Endothelial cell of hepatic sinusoid (primary cell): Measurements from ENCODE around the gene PPP1R14B.

Experiments
- in situ Hi-C: cut with HindIII; loops from 2 replicates; pipeline ENCODE4 v1.10.0; 2017; ENCODE audit warnings: low sequenced_read_pairs

PPP1R14B gene

GRCh38 chr11:64262271-64263002, 15.7 kb upstream of the PPP1R14B start:
- in situ Hi-C loops, result loop anchor here (5.0 kb wide), 1 partner anchor 55 kb away; the partner anchor contains the start of gene FERMT3

GRCh38 chr11:64261556-64262080, 14.9 kb upstream of the PPP1R14B start:
- in situ Hi-C loops, result loop anchor here (5.0 kb wide), 1 partner anchor 54 kb away; the partner anchor contains the start of gene FERMT3

- in situ Hi-C loops, result loop anchor here (5.0 kb wide), 1 partner anchor 53 kb away; the partner anchor contains the start of gene FERMT3
Measured at GRCh38 chr11:64260147-64260708, 13.5 kb upstream of the PPP1R14B start.

- in situ Hi-C loops, result loop anchor here (5.0 kb wide), 1 partner anchor 52 kb away; the partner anchor contains the start of gene FERMT3
Measured at GRCh38 chr11:64259533-64260067, 12.9 kb upstream of the PPP1R14B start.

GRCh38 chr11:64258946-64259532, 12.3 kb upstream of the PPP1R14B start:
- in situ Hi-C loops, result no loop called here

- in situ Hi-C loops, result no loop called here
Measured at GRCh38 chr11:64258356-64258755, 11.6 kb upstream of the PPP1R14B start.

GRCh38 chr11:64256300-64256699, 9.6 kb upstream of the PPP1R14B start:
- in situ Hi-C loops, result no loop called here

DNA sequence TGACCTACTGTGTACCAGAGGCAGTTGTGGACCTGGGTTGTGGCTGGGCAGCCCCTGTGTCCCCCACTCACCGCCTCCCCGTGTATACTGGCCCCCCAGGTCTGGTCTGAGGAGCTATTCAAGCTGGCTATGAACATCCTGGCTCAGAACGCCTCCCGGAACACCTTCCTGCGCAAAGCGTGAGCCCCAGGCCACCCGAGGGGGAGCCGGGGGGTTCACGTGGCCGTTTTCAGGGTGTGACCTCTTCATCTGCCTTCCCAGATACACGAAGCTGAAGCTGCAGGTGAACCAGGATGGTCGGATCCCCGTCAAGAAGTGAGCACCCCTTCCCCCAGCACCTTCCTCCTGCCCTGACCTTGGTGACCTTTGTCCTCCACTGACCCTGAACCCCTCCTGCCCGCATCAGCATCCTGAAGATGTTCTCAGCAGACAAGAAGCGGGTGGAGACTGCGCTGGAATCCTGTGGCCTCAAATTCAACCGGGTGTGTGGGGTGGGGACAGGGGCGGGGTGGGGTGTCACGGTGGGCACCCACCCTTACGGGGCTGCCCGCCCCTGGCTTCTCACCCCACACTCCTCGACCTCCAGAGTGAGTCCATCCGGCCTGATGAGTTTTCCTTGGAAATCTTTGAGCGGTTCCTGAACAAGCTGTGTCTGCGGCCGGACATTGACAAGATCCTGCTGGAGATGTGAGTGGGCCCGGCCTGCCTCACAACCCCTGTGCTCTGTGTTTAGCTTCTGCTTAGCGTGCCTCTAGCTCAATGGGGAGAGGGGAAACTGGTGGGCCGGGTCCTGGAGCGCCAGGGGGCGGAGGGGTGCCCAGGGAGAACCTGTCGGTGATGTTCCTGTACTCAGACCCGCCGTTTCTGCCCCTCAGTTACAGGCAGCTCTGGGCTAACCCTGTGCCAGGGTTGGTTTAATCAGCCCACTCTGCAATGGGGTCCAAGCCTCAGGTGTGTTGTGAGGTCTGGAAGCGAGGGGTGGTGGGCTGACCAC, 8.7 kb upstream of the PPP1R14B start:
- in situ Hi-C loops, result no loop called here

DNA sequence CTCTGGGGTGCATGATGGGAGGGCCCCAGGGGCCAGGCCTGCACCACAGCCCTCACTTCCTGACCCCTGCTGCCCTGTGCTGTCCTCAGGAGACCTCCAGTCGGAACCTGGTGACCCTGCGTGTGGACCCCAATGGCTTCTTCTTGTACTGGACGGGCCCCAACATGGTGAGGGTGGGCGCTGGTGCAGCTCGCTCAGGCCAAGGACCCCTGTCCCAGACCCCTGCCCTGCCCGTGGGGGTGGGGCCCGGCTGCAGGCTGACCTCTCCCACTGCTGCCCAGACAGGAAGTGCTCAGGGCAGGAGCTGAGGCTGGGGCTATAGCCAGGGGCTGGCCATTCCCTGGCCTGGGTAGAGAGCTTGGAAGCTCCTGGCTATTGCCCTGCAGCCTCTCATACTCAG, 7.6 kb upstream of the PPP1R14B start:
- in situ Hi-C loops, result loop anchor here (5.0 kb wide), 1 partner anchor 53 kb away; the partner anchor contains the start of gene ESRRA

GRCh38 chr11:64253481-64253880, 6.7 kb upstream of the PPP1R14B start:
- in situ Hi-C loops, result loop anchor here (5.0 kb wide), 1 partner anchor 54 kb away; the partner anchor contains the start of gene ESRRA

- in situ Hi-C loops, result loop anchor here (5.0 kb wide), 1 partner anchor 54 kb away; the partner anchor contains the start of gene ESRRA
Measured at GRCh38 chr11:64253043-64253442, 6.3 kb upstream of the PPP1R14B start.

GRCh38 chr11:64252003-64252872, 5.5 kb upstream of the PPP1R14B start:
- in situ Hi-C loops, result loop anchor here (5.0 kb wide), 1 partner anchor 55 kb away; the partner anchor contains the start of gene ESRRA

- in situ Hi-C loops, result loop anchor here (5.0 kb wide), 1 partner anchor 56 kb away; the partner anchor contains the start of gene ESRRA
Measured at GRCh38 chr11:64251753-64252002, 4.9 kb upstream of the PPP1R14B start.

DNA sequence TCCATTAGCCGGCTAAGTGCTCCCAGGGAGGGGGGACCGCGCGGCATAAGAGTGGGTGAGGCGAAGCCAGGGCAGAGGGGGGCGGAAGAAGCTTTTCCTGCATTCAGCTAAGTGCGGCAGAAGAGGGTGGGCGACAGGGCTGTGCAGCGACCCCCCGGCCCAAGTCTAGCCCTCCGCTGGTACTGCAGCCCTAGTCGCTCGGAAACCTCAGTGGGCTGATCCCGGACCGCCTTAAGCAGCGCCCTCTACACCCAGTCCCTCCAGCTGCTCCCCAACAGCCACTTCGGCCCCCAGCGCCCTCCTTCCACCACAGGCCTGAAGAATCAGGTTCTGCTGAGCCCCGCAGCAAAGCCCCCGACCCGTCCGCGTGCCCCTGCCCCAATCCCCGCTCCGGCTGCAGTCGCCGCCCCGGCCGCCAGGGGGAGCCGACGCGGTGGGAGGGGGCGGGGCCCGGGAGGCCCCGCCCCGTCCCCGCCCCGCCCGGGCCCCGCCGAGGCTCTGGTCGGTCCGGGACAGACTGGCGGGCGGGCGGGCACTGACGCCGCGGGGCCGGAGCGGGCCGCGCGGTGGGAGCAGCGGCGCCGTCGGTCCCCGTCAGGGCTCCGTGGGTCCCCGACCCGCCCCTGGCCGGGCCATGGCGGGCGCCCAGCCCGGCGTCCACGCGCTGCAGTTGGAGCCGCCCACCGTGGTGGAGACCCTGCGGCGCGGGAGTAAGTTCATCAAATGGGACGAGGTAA, 4.4 kb upstream of the PPP1R14B start, which contains the start of gene PLCB3:
Gene PLCB3 (plus strand): TSS at position 515 of the 737 bp plus-strand sequence. CDS start 120 bp downstream, at position 635.
- in situ Hi-C loops, result loop anchor here (5.0 kb wide), 1 partner anchor 56 kb away; the partner anchor contains the start of gene ESRRA

- in situ Hi-C loops, result loop anchor here (5.0 kb wide), 1 partner anchor 57 kb away; the partner anchor contains the start of gene ESRRA
Measured at GRCh38 chr11:64250415-64251015, 3.8 kb upstream of the PPP1R14B start.

GRCh38 chr11:64249563-64250414, 3.0 kb upstream of the PPP1R14B start:
- in situ Hi-C loops, result loop anchor here (5.0 kb wide), 1 partner anchor 58 kb away; the partner anchor contains the start of gene ESRRA

- in situ Hi-C loops, result no loop called here
Measured at GRCh38 chr11:64249038-64249437, 2.3 kb upstream of the PPP1R14B start.
